ENCODE data around the gene FLYWCH1.

FLYWCH1 gene

DNA sequence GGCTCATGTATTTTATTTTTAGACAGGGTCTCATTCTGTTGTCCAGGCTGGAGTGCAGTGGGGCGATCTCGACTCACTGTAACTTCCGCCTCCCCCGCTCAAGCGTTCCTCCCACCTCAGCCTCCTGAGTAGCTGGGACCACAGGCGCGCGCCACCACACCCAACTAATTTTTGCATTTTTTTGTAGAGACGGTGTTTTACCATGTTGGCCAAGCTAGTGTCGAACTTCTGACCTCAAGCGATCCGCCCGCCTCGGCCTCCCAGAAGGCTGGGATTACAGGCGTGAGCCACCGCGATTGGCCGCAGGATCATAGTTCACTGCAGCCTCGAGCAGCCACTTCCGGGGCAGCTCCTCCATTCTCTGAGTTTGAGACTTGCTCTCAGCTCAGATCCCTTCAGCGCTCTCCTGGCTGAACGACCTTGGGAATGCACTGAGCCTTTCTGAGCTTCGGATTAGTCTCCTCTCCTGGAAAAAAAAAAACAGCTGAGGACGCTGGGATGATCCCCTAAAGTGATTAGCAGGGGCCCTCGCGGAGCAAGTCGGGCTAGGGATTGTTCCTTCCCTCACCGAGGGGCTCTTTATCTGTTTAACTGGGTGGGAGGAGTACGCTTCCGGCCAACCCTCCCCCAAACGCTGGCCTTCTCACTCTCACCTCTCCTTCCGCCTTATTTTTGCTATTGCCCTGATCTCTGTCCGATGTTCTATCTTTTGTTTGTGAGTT lies 69.6 kb downstream of the FLYWCH1 start:
- DNase-seq (ENCODE audit: low read depth in 3 of 3, low spot score in 1 of 3) = no peak

DNA sequence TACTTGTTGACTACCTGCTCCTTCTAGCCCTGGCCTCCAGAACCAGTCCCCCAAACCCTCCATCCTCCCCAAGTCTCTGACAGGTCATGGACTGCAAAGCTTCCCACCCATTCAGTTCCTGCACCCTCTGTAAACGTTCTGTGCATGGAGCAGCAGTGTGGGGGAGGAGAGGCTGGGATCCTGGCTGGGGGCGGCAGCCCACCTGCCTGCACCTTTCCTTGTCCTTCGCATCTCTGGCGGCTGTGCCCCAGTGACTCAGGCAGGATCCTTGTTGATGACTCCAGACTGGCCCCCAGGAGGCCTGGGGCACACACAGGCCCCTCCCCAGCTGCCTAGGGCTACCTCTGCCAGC lies 70.1 kb downstream of the FLYWCH1 start:
- DNase-seq (ENCODE audit: low read depth in 3 of 3, low spot score in 1 of 3) = no peak

DNA sequence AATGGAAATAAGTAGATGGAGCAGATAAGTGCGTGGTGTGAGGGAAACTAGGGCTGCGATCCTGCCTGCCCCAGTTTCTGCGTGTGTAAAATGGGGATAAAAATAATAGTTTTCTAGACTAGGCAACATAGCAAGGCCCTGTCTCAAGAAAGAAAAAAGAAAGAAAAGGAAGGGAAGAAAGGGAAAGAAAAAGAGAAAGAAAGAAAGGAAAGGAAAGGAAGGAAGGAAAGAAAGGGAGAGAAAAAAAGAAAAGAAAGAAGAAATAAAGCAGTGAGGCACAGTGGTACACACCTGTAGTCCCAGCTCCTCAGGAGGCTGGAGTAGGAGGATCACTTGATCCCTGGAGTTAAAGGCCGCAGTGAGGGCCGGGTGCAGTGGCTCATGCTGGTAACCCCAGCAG lies 70.7 kb downstream of the FLYWCH1 start:
- DNase-seq (ENCODE audit: low read depth in 3 of 3, low spot score in 1 of 3) = no peak

DNA sequence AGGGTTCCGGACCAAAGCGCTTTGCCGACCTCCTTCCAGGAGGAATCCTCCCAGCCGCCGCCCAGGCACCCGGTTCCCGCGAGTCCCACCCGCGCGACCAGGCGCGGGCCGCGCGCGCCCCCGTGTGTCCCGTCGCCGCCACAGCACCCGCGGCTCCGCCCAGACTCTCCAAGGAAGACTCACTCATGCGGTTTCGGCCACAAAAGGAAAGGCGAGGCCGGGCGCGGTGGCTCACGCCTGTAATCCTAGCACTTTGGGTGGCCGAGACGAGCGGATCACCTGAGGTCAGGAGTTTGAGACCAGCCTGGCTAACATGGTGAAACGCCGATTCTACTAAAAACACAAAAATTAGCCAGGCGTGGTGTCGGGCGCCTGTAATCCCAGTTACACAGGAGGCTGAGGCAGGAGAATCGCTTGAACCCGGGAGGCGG lies 72.0 kb downstream of the FLYWCH1 start:
- DNase-seq (ENCODE audit: low read depth in 3 of 3, low spot score in 1 of 3) = peak in 1 of 3 donors; percentile 68

DNA sequence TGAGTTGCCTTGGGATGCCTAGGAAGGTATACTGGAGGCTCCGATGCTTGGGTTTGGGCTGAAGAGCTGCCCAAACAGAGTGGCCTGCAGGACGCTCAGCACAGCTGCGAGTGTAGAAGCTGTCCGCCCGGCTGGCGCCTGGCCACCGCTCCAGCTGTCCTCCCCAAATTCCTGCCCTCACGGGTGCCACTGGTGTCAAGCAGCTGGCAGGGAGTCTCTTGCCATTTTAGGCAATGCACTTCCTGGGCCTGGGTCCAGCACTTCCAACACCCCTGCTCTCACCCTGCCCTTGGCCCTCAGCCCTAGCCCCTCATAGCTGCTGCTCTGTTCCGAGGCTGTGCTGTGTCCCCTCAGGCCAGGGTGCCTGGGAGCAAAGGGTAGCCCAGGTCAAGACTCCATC lies 73.7 kb downstream of the FLYWCH1 start:
- DNase-seq (ENCODE audit: low read depth in 3 of 3, low spot score in 1 of 3) = no peak

DNA sequence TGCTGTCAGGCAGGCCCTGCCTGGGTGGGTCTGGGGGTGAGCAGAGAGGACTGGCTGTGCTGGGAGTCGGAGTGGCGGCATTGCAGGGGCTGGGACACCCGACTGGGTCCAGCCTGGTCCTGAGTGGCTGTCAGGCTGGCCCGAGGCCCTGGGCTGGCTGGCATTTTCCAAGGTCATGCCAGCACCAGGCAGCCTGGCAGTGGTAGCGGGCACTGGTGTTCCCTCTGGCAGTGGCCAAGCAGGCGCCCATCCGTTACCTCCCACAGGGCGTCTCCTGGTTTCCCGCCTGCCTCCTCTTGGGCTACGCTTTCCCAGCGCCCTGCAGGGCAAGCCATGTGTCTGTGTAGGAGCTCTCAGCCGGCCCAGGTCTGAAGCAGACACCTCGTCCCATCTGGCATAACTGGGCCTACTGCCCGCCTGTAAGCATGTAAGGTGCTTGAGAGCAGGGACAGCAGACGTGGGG lies 74.2 kb downstream of the FLYWCH1 start:
- DNase-seq (ENCODE audit: low read depth in 3 of 3, low spot score in 1 of 3) = no peak

DNA sequence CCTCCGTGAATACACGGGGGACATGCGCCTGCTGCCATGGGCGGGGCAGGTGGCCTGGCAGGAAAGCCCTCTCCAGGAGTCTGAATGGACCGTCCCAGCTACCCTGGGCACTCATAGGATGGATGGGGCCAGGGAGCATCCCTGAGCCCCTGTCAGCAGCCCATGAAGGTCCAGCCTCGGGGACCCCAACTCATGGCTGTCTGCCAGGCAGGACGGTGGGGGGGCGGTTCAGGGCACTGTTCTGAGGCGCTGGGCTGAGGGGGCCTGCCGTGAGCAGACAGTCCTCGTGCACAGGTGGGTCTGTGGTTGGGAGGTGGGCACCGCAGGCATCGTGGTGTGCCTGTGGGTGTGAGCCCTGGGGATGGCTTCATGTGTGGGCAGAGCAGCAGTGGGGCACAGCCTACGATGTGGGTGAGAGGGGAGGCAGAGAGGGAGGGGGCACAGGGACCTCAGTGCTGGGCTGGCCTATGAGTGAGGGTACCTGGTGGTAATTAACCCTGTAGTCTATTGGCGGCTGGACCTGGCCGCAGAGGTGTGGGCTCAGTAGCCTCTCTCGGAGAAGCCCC lies 75.0 kb downstream of the FLYWCH1 start:
- DNase-seq (ENCODE audit: low read depth in 3 of 3, low spot score in 1 of 3) = no peak

DNA sequence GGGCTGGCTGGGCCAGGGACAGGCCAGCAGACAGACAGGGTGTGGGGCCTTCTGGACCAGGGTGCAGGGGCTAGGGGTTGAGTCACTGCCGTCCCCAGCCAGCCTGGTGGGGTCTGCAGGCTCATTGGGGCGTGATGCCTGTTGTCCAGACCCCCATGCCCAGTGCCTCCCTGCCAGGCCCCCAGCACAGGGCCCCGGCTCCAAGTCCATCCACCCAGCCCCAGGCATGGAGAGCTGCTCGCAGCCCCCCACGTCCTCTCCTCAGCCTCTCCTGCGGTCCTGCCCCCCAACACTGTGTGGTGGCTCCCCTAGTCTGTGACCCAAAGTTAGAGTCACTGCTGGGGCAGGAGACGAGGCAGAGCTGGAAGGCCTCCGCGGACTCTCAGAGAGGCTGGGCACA lies 75.6 kb downstream of the FLYWCH1 start:
- DNase-seq (ENCODE audit: low read depth in 3 of 3, low spot score in 1 of 3) = no peak

DNA sequence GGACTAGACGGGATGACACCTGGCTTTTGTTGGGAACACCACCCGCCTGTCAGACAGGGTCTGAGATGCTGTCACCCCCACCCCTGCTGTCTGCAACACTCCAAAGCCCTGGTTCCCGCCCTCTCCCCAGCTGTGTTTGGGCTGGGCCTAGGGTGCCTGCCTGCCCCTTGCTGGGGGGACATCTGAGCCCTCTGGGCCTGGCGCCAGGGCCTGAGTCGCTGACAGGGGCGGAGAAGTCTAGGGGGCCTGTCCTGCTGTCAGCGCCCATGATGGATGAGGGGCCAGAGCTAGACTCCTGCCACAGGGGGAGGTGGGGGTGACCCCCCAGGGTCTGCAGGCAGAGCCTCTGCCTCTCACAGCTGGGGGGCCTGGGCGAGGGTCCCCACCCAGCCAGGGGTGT lies 76.1 kb downstream of the FLYWCH1 start:
- DNase-seq (ENCODE audit: low read depth in 3 of 3, low spot score in 1 of 3) = no peak

DNA sequence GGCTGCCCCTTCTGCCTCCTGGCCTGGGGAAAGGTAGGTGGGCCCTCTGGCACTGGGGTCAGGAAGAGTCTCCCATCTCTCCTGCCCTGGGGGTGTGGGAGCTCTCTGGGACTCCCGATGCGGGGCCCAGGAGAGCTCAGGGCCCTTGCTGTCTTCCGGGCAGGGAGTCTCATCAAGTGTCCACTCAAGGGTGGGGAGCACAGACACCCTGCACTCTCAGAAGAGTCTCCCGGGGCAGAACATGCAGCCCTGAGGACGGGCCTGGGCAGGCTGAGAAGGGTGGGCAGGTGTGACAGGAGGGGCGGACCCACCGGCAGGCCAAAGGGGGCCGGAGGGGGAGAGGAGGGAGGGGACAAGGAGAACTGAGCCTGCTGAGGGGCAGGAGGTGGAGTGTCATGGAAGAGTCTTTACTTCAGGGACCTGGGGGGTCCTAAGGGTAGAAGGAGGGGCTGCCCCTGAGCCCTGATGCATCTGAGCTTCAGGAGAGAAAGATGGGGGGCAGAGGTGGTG lies 76.9 kb downstream of the FLYWCH1 start:
- DNase-seq (ENCODE audit: low read depth in 3 of 3, low spot score in 1 of 3) = no peak

DNA sequence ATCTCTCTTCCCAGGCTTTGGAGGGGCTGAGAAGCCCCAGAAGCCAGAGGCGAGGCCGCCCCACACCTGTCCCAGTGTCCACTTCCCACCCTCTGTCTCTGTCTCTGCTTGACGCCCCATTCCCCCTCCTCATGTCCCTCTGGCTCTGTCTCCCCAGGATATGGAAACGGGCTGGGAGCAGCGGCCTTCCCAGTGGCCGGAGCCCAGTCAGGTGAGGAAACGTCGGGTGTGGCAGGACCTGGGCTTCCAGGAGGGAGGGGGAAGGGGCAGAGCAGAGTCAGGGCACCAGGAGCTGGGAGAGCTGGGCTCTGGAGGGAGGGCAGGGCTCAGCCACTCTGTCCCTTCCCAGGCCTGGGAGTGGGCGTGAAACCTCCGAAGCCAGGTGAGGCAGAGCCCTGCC lies 79.2 kb downstream of the FLYWCH1 start:
- DNase-seq (ENCODE audit: low read depth in 3 of 3, low spot score in 1 of 3) = no peak

DNA sequence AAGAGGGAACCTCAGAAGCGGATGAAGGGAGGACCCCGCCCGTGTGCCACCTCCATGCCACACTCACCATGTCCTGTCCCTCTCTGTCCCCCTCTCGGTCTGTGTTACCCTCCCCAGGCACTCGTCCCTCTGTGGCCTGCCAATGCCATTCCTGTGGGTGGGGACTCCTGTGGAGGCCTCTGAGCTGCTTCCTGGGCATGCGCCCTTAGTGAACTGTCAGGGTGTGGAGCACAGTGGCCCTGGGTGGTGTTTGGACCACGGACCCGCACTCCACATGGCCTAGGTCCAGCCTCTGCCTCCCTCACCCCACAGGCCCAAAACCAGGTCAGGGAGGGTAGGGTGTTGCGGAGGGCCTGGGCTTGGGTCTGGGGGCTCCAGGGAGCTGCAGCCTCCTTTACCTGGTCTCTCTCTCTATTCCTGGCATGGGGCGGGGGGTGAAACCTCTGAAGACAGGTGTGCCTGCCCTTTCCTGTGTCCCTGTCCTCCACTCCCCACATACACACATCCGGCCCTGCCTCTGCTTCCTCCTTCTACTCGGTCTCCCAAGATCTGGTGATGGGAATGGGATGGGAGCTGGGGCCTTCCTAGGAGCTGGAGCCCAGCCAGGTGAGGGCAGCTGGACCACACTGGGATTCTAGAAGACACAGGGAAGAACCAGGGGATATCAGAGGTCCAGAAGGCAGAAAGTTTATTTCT lies 80.0 kb downstream of the FLYWCH1 start:
- no peak for DNase-seq (ENCODE audit: low read depth in 3 of 3, low spot score in 1 of 3)

DNA sequence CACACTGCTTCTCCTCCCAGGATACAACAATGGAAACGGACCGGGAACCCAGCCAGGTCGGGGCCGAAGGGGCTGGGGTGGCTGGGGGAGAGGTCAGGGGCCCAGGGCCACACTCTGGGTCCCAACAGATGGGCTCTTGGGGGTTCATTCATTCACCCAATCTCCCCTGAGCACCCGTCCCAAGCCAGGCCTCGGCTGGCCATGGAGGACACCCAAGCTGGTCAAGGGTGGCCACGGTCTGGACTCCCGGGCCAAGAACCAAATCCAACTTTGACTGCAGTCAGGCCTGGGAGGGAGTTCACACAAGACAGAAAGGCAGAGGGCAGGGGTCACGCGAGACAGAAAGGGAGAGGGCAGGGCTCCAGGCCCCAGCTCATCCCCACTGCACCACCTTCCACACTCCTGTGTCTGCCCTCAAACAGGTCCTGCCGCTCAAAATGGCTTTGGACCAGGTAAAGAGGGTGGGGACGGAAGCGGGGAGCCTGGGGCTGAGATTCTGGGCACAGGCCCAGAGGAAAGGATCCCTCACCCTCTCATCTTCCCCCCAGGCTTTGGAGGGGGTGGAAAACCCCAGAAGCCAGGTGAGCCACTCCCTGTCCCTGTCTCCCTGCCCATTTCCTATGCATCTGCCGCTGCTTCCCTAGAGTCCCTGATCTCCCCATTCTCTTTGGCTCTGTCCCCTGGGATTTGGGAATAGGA lies 80.8 kb downstream of the FLYWCH1 start:
- no peak for DNase-seq (ENCODE audit: low read depth in 3 of 3, low spot score in 1 of 3)

DNA sequence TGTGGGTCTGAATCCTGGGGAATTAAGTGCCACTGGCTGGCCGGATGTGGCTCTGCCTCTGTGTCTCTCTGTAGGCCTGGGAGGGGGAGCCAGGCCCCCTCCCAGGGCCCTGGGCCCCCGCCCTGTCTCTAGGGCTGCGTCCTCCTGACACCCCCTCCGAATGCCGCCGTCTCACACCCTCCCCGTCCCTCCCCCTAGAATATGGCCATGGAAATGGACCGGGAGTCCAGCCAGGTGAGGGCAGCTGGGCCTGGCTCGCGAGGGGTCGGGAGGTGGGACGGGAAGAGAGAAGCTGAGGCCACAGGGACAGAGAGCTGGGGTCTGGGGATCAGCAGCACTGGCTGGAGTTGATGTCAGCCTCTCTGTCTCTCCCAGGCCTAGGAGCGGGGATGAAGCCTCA lies 84.6 kb downstream of the FLYWCH1 start:
- no peak for DNase-seq (ENCODE audit: low read depth in 3 of 3, low spot score in 1 of 3)

DNA sequence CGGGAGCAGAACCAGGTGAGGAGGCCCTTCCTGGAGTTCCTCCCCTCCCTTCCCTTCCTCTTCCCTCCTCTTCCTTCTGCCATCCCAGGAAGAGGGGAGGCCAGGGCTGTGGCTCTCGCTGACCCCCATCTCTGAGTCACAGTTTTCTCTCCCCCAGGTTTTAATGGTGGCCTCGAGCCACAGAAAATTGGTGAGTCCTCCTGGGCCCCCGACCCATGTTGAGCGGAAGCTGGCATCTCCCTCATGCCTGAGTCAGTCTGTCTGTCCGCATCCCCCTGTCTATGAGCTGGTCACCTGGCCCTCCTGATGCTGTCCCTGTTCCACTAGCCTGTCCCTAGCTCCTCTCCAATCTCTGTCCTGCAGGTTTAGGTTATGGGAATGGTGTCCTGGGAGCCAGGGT lies 88.2 kb downstream of the FLYWCH1 start:
- no peak for DNase-seq (ENCODE audit: low read depth in 3 of 3, low spot score in 1 of 3)

DNA sequence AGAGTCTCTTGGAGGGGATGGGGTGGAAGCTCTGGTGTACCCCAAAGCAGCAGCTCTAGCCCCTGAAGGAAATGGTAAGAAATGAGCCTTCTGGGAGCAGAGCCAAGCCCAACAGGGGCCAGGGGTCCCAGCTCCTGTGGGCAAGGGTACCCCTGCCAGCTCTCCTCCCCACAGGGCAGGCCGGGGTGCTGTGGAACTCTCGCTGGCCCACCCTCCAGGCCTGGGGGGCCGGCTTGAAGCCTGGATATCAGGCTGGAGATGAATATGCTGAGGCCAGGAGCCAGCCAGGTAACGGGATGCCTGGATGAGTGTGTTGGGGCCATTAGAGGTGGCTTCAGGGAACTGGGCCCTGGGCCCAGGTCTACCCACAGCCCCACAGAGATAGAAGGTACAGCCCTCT lies 88.8 kb downstream of the FLYWCH1 start:
- no peak for DNase-seq (ENCODE audit: low read depth in 3 of 3, low spot score in 1 of 3)
